ENCODE data around the gene AKTIP. TPM values are rescaled to one million over a fixed set of nuclear protein-coding genes. Genes with fewer than 3 reads are reported as not detected.
A peak's percentile ranks its signal among the peaks of the same experiment; 100 is the strongest.

Gene AKTIP
- total RNA-seq, 1 donor = 29.6 TPM

GRCh38 chr16:53478965-53479364, 24.0 kb downstream of the AKTIP start:
- no peak overlapping the region for H3K4me3 ChIP-seq (ENCODE audit: low read depth, low read length)
- no peak for DNase-seq (ENCODE audit: low read depth)
- TF ChIP-seq CTCF (IDR thresholded peaks at IDR 0.05; ENCODE audit: insufficient read depth, low read length) = no peak

- H3K4me3 ChIP-seq (ENCODE audit: low read depth, low read length) = no peak overlapping the region
- no peak for TF ChIP-seq CTCF (IDR thresholded peaks at IDR 0.05; ENCODE audit: insufficient read depth, low read length)
- DNase-seq (ENCODE audit: low read depth) = no peak
These were observed 26.1 kb downstream of the AKTIP start for GRCh38 chr16:53476867-53477266.

GRCh38 chr16:53465606-53466280, 37.3 kb downstream of the AKTIP start:
- no peak for TF ChIP-seq CTCF (IDR thresholded peaks at IDR 0.05; ENCODE audit: insufficient read depth, low read length)
- peak; percentile 81 for DNase-seq (ENCODE audit: low read depth)

GRCh38 chr16:53458635-53459034, 44.4 kb downstream of the AKTIP start:
- no peak overlapping the region for H3K4me3 ChIP-seq (ENCODE audit: low read depth, low read length)
- DNase-seq (ENCODE audit: low read depth) = no peak
- no peak for TF ChIP-seq CTCF (IDR thresholded peaks at IDR 0.05; ENCODE audit: insufficient read depth, low read length)

More at GRCh38 chr16:53465606-53466280, 37.3 kb downstream of the AKTIP start:
- H3K4me3 ChIP-seq (ENCODE audit: low read depth, low read length) = no peak overlapping the region

- DNase-seq (ENCODE audit: low read depth) = no peak
- TF ChIP-seq CTCF (IDR thresholded peaks at IDR 0.05; ENCODE audit: insufficient read depth, low read length) = no peak
- no peak overlapping the region for H3K4me3 ChIP-seq (ENCODE audit: low read depth, low read length)
These were observed 45.3 kb downstream of the AKTIP start for GRCh38 chr16:53457670-53458069.

- TF ChIP-seq CTCF (IDR thresholded peaks at IDR 0.05; ENCODE audit: insufficient read depth, low read length) = no peak
- DNase-seq (ENCODE audit: low read depth) = no peak
- H3K4me3 ChIP-seq (ENCODE audit: low read depth, low read length) = no peak overlapping the region
These were observed 46.4 kb downstream of the AKTIP start for GRCh38 chr16:53456625-53457024.

- DNase-seq (ENCODE audit: low read depth) = no peak
- TF ChIP-seq CTCF (IDR thresholded peaks at IDR 0.05; ENCODE audit: insufficient read depth, low read length) = no peak
- no peak overlapping the region for H3K4me3 ChIP-seq (ENCODE audit: low read depth, low read length)
These were observed 49.1 kb downstream of the AKTIP start for GRCh38 chr16:53453928-53454327.
